Stimulated activated effector memory CD8-positive, alpha-beta T cell treated with anti-CD3 and anti-CD28 coated beads, Interleukin-12 subunit alpha, Interleukin-12 subunit beta, amount 100 ng/mL, for 72 hours (primary cell): ENCODE results near the gene PPP2R2C.
A peak's percentile ranks its signal among the peaks of the same experiment; 100 is the strongest.

ENCODE experiments used
- ATAC-seq: fragments of 150-1000 bp; cut with Tn5 transposase; 2 replicates; pipeline ENCODE4 v1.10.0; 2021
- DNase-seq, 2 donors: peaks; one replicate each; pipeline ENCODE4 v3.0.0; 2021 to 2022; ENCODE audit warnings: low spot score in 2 of 2
- H3K27ac Mint-ChIP-seq: one replicate; pipeline ENCODE4 v1.8.0; 2022; ENCODE audit warnings: mild to moderate bottlenecking, mixed read lengths
- H3K36me3 Mint-ChIP-seq: one replicate; pipeline ENCODE4 v1.8.0; 2022; ENCODE audit warnings: mild to moderate bottlenecking, mixed read lengths
- H3K4me1 Mint-ChIP-seq: one replicate; pipeline ENCODE4 v1.8.0; 2022; ENCODE audit warnings: mixed read lengths
- H3K4me3 Mint-ChIP-seq: one replicate; pipeline ENCODE4 v1.8.0; 2022; ENCODE audit warnings: mild to moderate bottlenecking, mixed read lengths
- H3K9me3 Mint-ChIP-seq: one replicate; pipeline ENCODE4 v1.8.0; 2022; ENCODE audit warnings: mixed read lengths

The PPP2R2C gene

GRCh38 chr4:6401797-6402196, 70.6 kb downstream of the PPP2R2C start:
- Mint-ChIP-seq H3K9me3 (no peaks in the 10 kb centered on the region), H3K4me1 (peaks cover 11% of the 10 kb centered on the region), H3K4me3 (no peak overlapping the region), H3K27ac (no peak overlapping the region), H3K36me3 (no peaks in the 10 kb centered on the region)
- DNase-seq (no peak), ATAC-seq (no peak)

- no peaks in the 10 kb centered on the region for H3K36me3 Mint-ChIP-seq
- H3K4me1 Mint-ChIP-seq, result no peaks in the 10 kb centered on the region
- no peak overlapping the region for H3K4me3 Mint-ChIP-seq
- DNase-seq (no peak), ATAC-seq (no peak)
- H3K9me3 Mint-ChIP-seq, result no peaks in the 10 kb centered on the region
- no peak overlapping the region for H3K27ac Mint-ChIP-seq
These were observed 75.6 kb downstream of the PPP2R2C start for GRCh38 chr4:6396696-6397236.

DNA sequence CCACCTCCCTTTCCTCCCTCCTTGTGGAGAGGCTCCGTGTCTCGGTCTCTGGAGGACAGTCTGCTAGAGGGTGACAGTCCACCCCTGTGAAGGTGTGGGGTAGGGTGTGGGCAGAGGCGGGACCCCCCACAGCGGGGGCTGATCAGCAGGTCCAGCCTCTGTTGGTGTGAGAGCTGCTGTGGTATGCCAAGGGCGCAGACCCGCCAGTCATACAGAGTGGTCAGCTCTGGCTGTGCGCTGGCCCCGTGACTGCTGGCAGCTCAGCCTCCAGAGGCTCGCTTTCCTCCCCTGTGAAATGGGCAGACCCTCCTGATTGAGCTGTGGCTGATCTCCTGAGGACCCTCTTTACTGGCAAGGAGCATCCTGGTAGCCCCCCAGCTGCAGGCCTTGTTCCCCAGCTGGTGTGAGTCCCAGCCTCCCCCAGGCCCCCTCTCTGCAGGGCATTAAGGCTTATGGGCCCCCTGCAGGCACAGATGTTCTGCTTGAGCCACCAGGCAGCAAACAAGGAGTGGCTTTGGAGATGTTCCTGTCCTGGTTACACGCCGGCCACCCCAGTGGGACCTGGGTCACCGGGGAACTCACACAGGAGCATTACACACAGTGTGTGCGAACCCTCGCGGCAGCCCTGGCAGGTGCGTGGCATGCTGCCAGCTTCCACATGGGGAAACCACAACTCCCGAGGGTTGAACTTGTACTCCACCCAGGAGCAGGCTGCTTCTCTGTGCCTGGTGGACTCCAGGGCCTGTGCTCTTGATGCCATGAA, 76.8 kb downstream of the PPP2R2C start:
- Mint-ChIP-seq H3K36me3 (no peaks in the 10 kb centered on the region), H3K4me1 (no peaks in the 10 kb centered on the region), H3K9me3 (no peaks in the 10 kb centered on the region), H3K27ac (no peak overlapping the region), H3K4me3 (no peak overlapping the region)
- DNase-seq (no peak), ATAC-seq (no peak)

GRCh38 chr4:6394671-6395081, 77.7 kb downstream of the PPP2R2C start:
- DNase-seq (no peak), ATAC-seq (no peak)
- Mint-ChIP-seq H3K4me3 (no peak overlapping the region), H3K36me3 (no peaks in the 10 kb centered on the region), H3K27ac (no peak overlapping the region), H3K4me1 (no peaks in the 10 kb centered on the region), H3K9me3 (no peaks in the 10 kb centered on the region)

GRCh38 chr4:6393544-6394475, 78.6 kb downstream of the PPP2R2C start:
- ATAC-seq, result no peak
- no peak for DNase-seq
- Mint-ChIP-seq H3K36me3 (no peaks in the 10 kb centered on the region), H3K9me3 (no peaks in the 10 kb centered on the region), H3K4me1 (no peaks in the 10 kb centered on the region), H3K4me3 (no peak overlapping the region), H3K27ac (no peak overlapping the region)

GRCh38 chr4:6393066-6393465, 79.3 kb downstream of the PPP2R2C start:
- no peaks in the 10 kb centered on the region for H3K36me3 Mint-ChIP-seq
- no peaks in the 10 kb centered on the region for H3K4me1 Mint-ChIP-seq
- H3K4me3 Mint-ChIP-seq, result no peak overlapping the region
- no peak for DNase-seq
- no peaks in the 10 kb centered on the region for H3K9me3 Mint-ChIP-seq
- ATAC-seq, result no peak
- H3K27ac Mint-ChIP-seq, result no peak overlapping the region

DNA sequence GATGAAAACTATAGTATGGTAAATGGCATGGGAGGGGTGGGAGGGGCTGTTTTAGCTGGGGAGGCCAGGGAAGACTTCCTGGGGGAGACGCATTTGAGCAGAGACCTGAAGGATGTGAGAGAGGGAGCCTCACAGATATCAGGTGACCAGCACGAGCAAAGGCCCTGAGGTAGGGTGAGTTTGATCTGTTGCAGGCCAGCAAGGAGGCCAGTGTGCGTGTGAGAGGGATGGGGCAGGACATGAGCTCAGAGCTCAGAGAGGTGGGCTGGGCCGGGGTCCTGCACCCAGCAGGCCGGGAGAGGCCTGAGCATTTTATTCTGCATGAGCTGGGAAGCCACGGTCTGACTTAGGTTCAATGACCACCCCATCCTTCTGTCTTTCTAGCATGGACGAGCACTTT, 80.0 kb downstream of the PPP2R2C start:
- no peak for DNase-seq
- Mint-ChIP-seq H3K4me3 (no peak overlapping the region), H3K27ac (no peak overlapping the region), H3K9me3 (no peaks in the 10 kb centered on the region), H3K4me1 (no peaks in the 10 kb centered on the region), H3K36me3 (no peaks in the 10 kb centered on the region)
- ATAC-seq, result no peak

DNA sequence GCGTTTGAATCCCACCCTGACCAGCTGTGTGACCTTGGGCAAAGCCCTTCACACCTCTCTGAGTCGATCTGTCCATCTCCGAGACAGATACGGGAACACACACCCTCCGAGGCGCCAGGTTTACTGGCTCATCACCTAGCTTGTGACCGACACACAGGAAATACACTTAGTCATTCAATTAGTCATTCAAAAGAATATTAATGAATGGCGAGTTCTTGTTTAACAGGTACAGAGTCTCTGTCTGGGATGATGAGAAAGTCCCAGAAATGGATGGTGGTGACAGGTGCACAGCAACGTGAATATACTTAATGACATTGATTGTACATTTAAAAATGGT, 80.6 kb downstream of the PPP2R2C start:
- H3K4me1 Mint-ChIP-seq, result no peaks in the 10 kb centered on the region
- H3K27ac Mint-ChIP-seq, result no peak overlapping the region
- DNase-seq, result no peak
- no peaks in the 10 kb centered on the region for H3K36me3 Mint-ChIP-seq
- H3K9me3 Mint-ChIP-seq, result no peaks in the 10 kb centered on the region
- peak; percentile 24 for ATAC-seq
- no peak overlapping the region for H3K4me3 Mint-ChIP-seq

DNA sequence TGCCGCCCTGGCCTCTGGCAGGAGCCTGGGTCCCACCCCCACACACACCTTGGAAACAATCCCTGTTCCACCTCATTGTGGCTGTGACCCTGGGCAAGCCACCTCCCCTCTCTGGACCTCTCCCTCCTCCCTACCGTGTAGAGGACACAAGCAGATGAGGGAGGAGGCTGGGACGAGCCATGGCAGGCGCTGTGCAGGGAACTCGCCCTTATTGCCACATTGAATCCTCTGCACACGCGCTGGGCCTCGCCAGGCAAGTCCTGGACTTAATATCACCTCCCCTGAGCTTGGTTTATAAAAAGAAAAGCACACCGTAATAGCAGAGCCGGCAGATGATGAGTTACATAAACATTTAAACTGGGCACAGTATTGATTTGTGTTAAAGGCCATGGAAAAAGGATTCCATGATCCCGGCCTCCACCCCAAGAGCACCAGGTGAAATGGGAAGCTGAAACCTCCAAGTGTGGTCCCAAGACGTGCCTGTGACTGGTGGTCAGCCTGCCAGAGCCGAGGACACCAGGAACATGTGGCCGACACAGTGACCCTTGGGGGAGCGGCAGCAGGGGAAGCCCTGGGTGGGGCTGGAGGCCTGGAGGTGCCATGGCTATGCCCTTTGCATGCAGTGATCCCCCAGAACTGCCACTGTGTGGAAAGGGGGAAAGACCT, 81.1 kb downstream of the PPP2R2C start:
- DNase-seq (no peak), ATAC-seq (no peak)
- Mint-ChIP-seq H3K4me3 (no peak overlapping the region), H3K36me3 (no peaks in the 10 kb centered on the region), H3K27ac (no peak overlapping the region), H3K9me3 (no peaks in the 10 kb centered on the region), H3K4me1 (no peaks in the 10 kb centered on the region)

GRCh38 chr4:6390356-6390755, 82.1 kb downstream of the PPP2R2C start:
- ATAC-seq, result no peak
- no peak overlapping the region for H3K27ac Mint-ChIP-seq
- no peak for DNase-seq
- no peaks in the 10 kb centered on the region for H3K36me3 Mint-ChIP-seq
- H3K4me3 Mint-ChIP-seq, result no peak overlapping the region
- H3K9me3 Mint-ChIP-seq, result no peaks in the 10 kb centered on the region
- H3K4me1 Mint-ChIP-seq, result no peaks in the 10 kb centered on the region

GRCh38 chr4:6389142-6389825, 83.1 kb downstream of the PPP2R2C start:
- DNase-seq, result no peak
- ATAC-seq, result no peak
- H3K4me1 Mint-ChIP-seq, result no peaks in the 10 kb centered on the region
- H3K4me3 Mint-ChIP-seq, result no peak overlapping the region
- H3K9me3 Mint-ChIP-seq, result no peaks in the 10 kb centered on the region
- H3K27ac Mint-ChIP-seq, result no peak overlapping the region
- no peaks in the 10 kb centered on the region for H3K36me3 Mint-ChIP-seq

GRCh38 chr4:6388713-6389112, 83.7 kb downstream of the PPP2R2C start:
- Mint-ChIP-seq H3K4me1 (no peaks in the 10 kb centered on the region), H3K27ac (no peak overlapping the region), H3K4me3 (no peak overlapping the region), H3K9me3 (no peaks in the 10 kb centered on the region), H3K36me3 (no peaks in the 10 kb centered on the region)
- DNase-seq (no peak), ATAC-seq (no peak)

- H3K36me3 Mint-ChIP-seq, result no peaks in the 10 kb centered on the region
- DNase-seq (no peak), ATAC-seq (no peak)
- H3K27ac Mint-ChIP-seq, result no peak overlapping the region
- no peaks in the 10 kb centered on the region for H3K9me3 Mint-ChIP-seq
- no peaks in the 10 kb centered on the region for H3K4me1 Mint-ChIP-seq
- no peak overlapping the region for H3K4me3 Mint-ChIP-seq
These were observed 84.5 kb downstream of the PPP2R2C start for GRCh38 chr4:6387946-6388345.

- DNase-seq, result no peak
- Mint-ChIP-seq H3K36me3 (no peaks in the 10 kb centered on the region), H3K27ac (no peak overlapping the region), H3K4me3 (no peak overlapping the region), H3K9me3 (no peaks in the 10 kb centered on the region), H3K4me1 (no peaks in the 10 kb centered on the region)
- no peak for ATAC-seq
These were observed 86.3 kb downstream of the PPP2R2C start for GRCh38 chr4:6386091-6386490.

- H3K9me3 Mint-ChIP-seq, result no peaks in the 10 kb centered on the region
- H3K27ac Mint-ChIP-seq, result no peak overlapping the region
These were observed 87.1 kb downstream of the PPP2R2C start for GRCh38 chr4:6385288-6385687.

More at GRCh38 chr4:6385288-6385687, 87.1 kb downstream of the PPP2R2C start:
- Mint-ChIP-seq H3K4me3 (no peak overlapping the region), H3K36me3 (no peaks in the 10 kb centered on the region), H3K4me1 (no peaks in the 10 kb centered on the region)
- no peak for DNase-seq
- no peak for ATAC-seq
